ENCODE data around the gene WNT6.
A peak's percentile ranks its signal among the peaks of the same experiment; 100 is the strongest.

The WNT6 gene

GRCh38 chr2:218889937-218890336, 30.3 kb downstream of the WNT6 start:
- no peak for DNase-seq (ENCODE audit: extremely low read depth, low read depth)
- no peak for TF ChIP-seq CTCF (IDR thresholded peaks at IDR 0.05; ENCODE audit: low read depth, low read length)

DNA sequence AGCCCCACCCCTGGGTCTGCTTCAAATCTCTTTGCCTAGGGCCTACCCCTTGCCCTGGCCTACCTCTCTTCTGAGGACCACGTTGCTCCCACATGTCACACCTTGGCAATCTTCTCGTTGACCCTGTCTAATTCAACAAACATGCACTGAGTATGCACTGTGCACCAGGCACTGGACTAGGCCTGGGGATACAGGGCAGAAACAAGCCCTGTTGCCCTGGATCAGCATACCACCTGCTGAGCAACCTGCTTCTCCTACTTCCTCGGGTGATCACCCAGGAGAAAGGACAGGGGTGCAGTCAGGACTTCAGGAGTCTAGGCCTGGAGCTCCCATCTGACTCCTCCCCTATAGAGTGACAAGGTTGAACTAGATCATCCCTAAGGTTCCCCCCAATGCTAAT, 30.8 kb downstream of the WNT6 start:
- no peak for DNase-seq (ENCODE audit: extremely low read depth, low read depth)
- no peak for TF ChIP-seq CTCF (IDR thresholded peaks at IDR 0.05; ENCODE audit: low read depth, low read length)

DNA sequence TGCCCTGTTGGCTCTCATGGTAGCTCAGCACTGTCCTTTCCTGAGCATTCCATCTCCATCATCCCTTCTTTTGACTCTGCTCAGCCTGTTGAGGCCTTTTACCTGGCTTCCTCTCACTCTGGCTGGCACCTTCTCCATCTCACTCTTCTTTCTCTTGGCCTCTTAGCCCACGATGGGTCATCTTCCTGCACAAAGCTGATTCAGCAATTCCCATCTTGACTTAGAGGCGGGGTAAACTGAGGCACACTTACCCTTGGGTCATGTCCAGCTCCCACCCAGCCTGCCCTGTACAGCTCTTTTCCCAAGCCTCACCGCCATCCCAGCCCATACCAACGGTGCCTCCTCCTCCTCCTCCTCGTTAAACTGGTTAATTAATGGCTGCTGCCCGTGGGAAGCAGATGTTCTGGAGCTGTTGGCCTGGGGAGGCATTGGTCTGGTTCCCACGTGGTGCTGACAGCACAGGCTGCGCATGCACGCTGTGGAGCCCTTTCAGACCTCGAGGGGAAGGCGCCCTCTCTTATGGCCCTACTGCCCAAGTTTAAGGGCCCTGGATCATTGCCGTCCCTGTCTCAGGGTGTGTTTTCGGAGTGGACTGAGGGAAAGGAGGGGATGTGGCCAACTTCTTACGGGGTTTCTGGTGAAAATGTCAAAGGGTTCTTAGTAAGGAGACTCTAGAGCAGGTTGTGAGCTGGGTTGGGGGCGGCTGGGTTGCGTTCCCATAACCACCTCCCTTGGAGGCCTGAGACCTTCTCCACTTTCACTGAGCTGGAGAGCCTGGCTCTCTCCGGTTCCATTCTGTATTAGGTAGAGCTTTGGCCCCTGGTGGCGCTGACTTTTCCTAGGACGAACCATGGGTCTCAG, 31.9 kb downstream of the WNT6 start:
- no peak for DNase-seq (ENCODE audit: extremely low read depth, low read depth)
- TF ChIP-seq CTCF (IDR thresholded peaks at IDR 0.05; ENCODE audit: low read depth, low read length) = no peak

DNA sequence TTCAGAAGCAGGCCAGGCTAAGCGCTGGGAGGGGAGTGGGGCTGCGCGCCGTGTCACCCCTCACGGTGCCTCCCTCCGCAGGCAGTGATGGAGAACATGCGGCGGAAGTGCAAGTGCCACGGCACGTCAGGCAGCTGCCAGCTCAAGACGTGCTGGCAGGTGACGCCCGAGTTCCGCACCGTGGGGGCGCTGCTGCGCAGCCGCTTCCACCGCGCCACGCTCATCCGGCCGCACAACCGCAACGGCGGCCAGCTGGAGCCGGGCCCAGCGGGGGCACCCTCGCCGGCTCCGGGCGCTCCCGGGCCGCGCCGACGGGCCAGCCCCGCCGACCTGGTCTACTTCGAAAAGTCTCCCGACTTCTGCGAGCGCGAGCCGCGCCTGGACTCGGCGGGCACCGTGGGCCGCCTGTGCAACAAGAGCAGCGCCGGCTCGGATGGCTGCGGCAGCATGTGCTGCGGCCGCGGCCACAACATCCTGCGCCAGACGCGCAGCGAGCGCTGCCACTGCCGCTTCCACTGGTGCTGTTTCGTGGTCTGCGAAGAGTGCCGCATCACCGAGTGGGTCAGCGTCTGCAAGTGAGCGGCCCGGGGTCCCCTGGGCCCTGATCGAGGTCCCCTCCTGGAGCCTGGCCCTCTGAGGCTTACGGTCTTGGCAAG, 33.2 kb downstream of the WNT6 start:
- no peak for DNase-seq (ENCODE audit: extremely low read depth, low read depth)
- peak; percentile 29 for TF ChIP-seq CTCF (IDR thresholded peaks at IDR 0.05; ENCODE audit: low read depth, low read length)

DNA sequence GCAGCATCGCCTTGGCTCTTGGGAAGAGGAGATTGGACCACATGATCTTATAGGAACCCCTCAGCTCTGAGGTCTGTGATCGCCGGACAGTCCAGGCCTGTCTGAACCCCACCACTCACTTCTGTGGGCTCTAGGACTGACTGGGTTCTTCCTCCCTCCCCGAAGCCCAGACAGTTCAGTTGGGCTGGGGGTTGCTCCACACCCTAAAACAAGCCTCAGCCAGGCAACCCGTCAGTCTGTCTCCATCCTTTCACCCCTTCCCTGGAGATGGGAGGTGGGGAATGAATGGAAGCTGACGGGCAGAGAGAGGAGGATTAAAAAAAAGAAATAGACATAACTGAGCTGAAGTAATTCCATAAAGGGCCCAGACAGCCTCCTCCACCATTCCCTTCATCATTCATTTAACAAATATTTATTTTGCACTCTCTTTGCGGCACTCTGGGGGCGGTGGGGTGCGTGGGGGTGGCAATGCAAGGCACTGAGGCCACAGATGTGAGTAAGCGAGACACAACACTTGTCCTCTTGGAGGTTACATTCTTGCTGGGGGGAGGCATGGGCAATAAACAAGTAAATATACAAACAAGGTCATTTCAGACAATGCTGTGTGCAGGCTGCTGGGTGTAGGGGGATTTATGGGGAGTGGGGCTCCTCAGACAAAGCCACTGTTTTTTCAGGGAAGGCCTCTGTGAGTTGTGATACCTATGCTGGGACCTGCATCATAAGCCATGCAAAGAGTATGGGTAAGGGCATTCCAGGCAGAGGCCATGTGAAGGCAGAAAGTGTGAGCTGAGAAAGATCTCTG, 33.9 kb downstream of the WNT6 start:
- TF ChIP-seq CTCF (IDR thresholded peaks at IDR 0.05; ENCODE audit: low read depth, low read length) = no peak
- no peak for DNase-seq (ENCODE audit: extremely low read depth, low read depth)

GRCh38 chr2:218894151-218894879, 34.7 kb downstream of the WNT6 start:
- no peak for TF ChIP-seq CTCF (IDR thresholded peaks at IDR 0.05; ENCODE audit: low read depth, low read length)
- no peak for DNase-seq (ENCODE audit: extremely low read depth, low read depth)

All from AG09319 (cell line).